PC-3 (cell line): ENCODE results near the gene STAT4. TPM values are rescaled to one million over a fixed set of nuclear protein-coding genes. Genes with fewer than 3 reads are reported as not detected.

ENCODE experiments used
- ATAC-seq: fragments of 200-7000 bp; cut with Tn5 transposase; 2 replicates; pipeline ENCODE4 v1.9.1; 2020; ENCODE audit warnings: mild to moderate bottlenecking, moderate library complexity
- BruUV-seq: library from RNA; stranded (reverse); fragments of 400-500 nt; replicated peaks from 2 replicates; lab custom pipeline; 2021; lab: Mats Ljungman, UMichigan
- CTCF ChIA-PET: fragments of 300-600 bp; sonication (Branson Sonifier 250); formaldehyde crosslinking; loops from one replicate; lab custom pipeline; 2022; ENCODE audit warnings: antibody characterized with exemption; lab: Charles Lee
- POLR2A ChIA-PET: fragments of 300-600 bp; sonication (Branson Sonifier 250); formaldehyde crosslinking; loops from one replicate; lab custom pipeline; 2022; ENCODE audit warnings: antibody characterized with exemption; ENCODE audit not compliant: unreplicated experiment; lab: Charles Lee
- DNase-seq: peaks from one replicate; pipeline ENCODE4 v3.0.0-alpha.2; 2015
- H2AFZ ChIP-seq: fragments of 300-600 bp; sonication (generic); 2 replicates; pipeline ENCODE4 v1.6.0; 2016; ENCODE audit warnings: antibody characterized with exemption, low read length
- H3F3A ChIP-seq: fragments of 300-600 bp; sonication (generic); one replicate; pipeline ENCODE4 v1.6.0; 2017; ENCODE audit warnings: antibody characterized with exemption, low read length, control low read depth, mild to moderate bottlenecking; ENCODE audit not compliant: unreplicated experiment
- H3K27ac ChIP-seq: fragments of 300-600 bp; sonication (generic); 2 replicates; pipeline ENCODE4 v1.5.1; 2016; ENCODE audit warnings: mild to moderate bottlenecking, low read length
- H3K27me3 ChIP-seq: fragments of 300-600 bp; sonication (generic); 2 replicates; pipeline ENCODE4 v1.6.1; 2016; ENCODE audit warnings: low read length, mixed read lengths
- H3K36me3 ChIP-seq: fragments of 300-600 bp; sonication (generic); 2 replicates; pipeline ENCODE4 v1.6.1; 2016; ENCODE audit warnings: low read depth, mixed run types, low read length, mixed read lengths
- H3K4me1 ChIP-seq: fragments of 300-600 bp; sonication (generic); 2 replicates; pipeline ENCODE4 v1.5.1; 2016; ENCODE audit warnings: low read length; ENCODE audit not compliant: insufficient read depth
- H3K4me2 ChIP-seq: fragments of 300-600 bp; sonication (generic); 2 replicates; pipeline ENCODE4 v1.6.0; 2016; ENCODE audit warnings: low read length
- H3K4me3 ChIP-seq: fragments of 300-600 bp; sonication (generic); 2 replicates; pipeline ENCODE4 v1.5.1; 2016; ENCODE audit warnings: mild to moderate bottlenecking, low read length, mixed read lengths
- H3K79me2 ChIP-seq: fragments of 300-600 bp; sonication (generic); 2 replicates; pipeline ENCODE4 v1.6.1; 2017; ENCODE audit warnings: low read length, mixed read lengths
- H3K9ac ChIP-seq: fragments of 300-600 bp; sonication (generic); 2 replicates; pipeline ENCODE4 v1.6.0; 2016; ENCODE audit warnings: mild to moderate bottlenecking, low read length
- H3K9me2 ChIP-seq: fragments of 300-600 bp; sonication (generic); replicated peaks from 2 replicates; pipeline ENCODE4 v1.6.1; 2016; ENCODE audit warnings: mixed run types, low read length, mixed read lengths
- H3K9me3 ChIP-seq: fragments of 300-600 bp; sonication (generic); 2 replicates; pipeline ENCODE4 v1.6.1; 2016; ENCODE audit warnings: low read length, mixed read lengths
- H4K20me1 ChIP-seq: fragments of 300-600 bp; sonication (generic); 2 replicates; pipeline ENCODE4 v1.6.1; 2016; ENCODE audit warnings: low read length, mixed read lengths
- CTCF ChIP-seq: fragments of 300-600 bp; sonication (generic); conservative IDR thresholded peaks from 2 replicates; pipeline ENCODE4 v1.5.1; 2017; ENCODE audit warnings: antibody characterized with exemption, low read depth, mild to moderate bottlenecking, low read length
- EZH2 ChIP-seq: fragments of 300-600 bp; sonication (generic); IDR thresholded peaks from one replicate; pipeline ENCODE4 v1.6.1; 2017; ENCODE audit warnings: antibody characterized with exemption, mild to moderate bottlenecking, low read length; ENCODE audit not compliant: unreplicated experiment
- EZH2phosphoT487 ChIP-seq: fragments of 300-600 bp; sonication (generic); IDR thresholded peaks from 2 replicates; pipeline ENCODE4 v1.6.1; 2018; ENCODE audit warnings: mild to moderate bottlenecking, antibody characterized with exemption, low read length, borderline replicate concordance
- intact Hi-C: fragments of 100-400 bp; cut with micrococcal nuclease; formaldehyde crosslinking; loops from 2 replicates; pipeline ENCODE4 v1.9.0; 2023
- total RNA-seq: library from RNA; depleted of rRNA; stranded (reverse); fragments of >200 nt; gene quantifications from 2 replicates; pipeline ENCODE4 v1.2.3, GENCODE V29; 2014

Gene STAT4
- total RNA-seq, 1 experiment from 2014 or later = 1.6 TPM

DNA sequence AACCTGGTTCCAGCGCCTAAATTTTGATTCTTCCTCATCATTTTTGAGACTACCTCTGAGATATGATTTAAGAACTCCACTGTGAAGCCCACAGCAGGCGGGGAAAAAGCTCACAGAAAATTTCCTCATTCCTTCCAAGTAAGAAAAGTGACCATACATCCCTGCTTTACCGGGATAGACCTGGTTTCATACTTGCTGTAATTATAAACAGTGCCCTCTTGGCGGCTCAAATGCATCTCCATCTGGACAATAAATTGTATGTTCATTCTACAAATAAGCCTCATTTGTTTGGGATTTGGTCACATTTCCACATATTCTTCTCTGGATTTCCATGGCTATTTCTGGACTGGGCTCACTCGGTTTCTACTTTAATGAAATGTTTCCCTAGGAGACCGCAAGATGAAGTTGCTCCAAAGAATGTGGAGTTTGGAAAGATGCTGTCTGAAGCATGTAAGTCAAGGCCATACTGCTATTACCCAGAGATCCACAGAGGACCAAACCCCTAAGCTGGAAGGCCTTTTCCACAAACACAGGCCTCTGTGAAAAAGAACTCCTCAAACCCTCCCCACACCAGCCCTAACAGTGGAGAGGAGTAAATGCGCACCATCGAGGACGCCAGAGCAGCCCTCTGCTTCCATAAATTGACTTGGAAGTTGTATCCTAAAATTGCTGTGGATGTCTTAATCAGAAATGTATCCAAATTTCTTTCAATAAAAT, 150.7 kb downstream of the STAT4 start:
- peaks cover 90% of the 10 kb centered on the region for H3K36me3 ChIP-seq
- TF ChIP-seq EZH2 (no peak), CTCF (no peak), EZH2phosphoT487 (no peak)
- H4K20me1 ChIP-seq = no peaks in the 10 kb centered on the region
- no peaks in the 10 kb centered on the region for H3K27me3 ChIP-seq
- no peaks in the 10 kb centered on the region for H3F3A ChIP-seq
- no peak overlapping the region for H3K27ac ChIP-seq
- no peak for ATAC-seq
- H2AFZ ChIP-seq = no peak overlapping the region
- no peak overlapping the region for H3K4me2 ChIP-seq
- DNase-seq = no peak
- no peaks in the 10 kb centered on the region for H3K79me2 ChIP-seq
- H3K9me3 ChIP-seq = no peaks in the 10 kb centered on the region
- intact Hi-C loops = no loop called here
- ChIA-PET POLR2A (no interaction called here), CTCF (no interaction called here)
- no peak overlapping the region for H3K4me3 ChIP-seq
- H3K9me2 ChIP-seq = no peaks in the 10 kb centered on the region
- H3K9ac ChIP-seq = no peak overlapping the region
- no peaks in the 10 kb centered on the region for H3K4me1 ChIP-seq
- no TSS peak for BruUV-seq

DNA sequence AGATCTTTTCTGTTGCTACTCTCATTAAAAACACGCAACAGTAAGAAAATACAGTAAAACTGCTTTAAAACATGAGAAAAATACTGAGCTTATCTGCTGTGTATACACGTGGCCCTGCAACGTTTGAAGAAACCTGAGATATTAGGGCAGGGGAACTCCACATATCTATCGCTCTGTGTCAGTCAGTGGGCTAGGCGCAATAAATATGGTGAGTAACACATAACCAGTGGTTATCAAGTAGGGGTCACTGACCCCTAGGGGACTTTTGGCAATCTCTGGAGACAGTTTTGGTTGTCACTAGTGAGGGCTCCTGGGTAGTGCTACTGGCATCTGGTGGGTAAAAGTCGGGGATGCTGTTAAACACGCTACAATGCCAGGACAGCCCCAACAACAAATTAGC, 151.7 kb downstream of the STAT4 start:
- no peak overlapping the region for H3K4me3 ChIP-seq
- H3F3A ChIP-seq = no peaks in the 10 kb centered on the region
- DNase-seq (no peak), ATAC-seq (no peak)
- H3K27me3 ChIP-seq = no peaks in the 10 kb centered on the region
- no peaks in the 10 kb centered on the region for H4K20me1 ChIP-seq
- no peak overlapping the region for H3K4me2 ChIP-seq
- no TSS peak for BruUV-seq
- POLR2A ChIA-PET = interaction anchor here (0.6 kb wide), 1 partner anchor 13 kb away, joined by 4 read pairs; no protein-coding TSS in a partner anchor
- intact Hi-C loops = no loop called here
- no peak for TF ChIP-seq CTCF
- no peak for TF ChIP-seq EZH2
- TF ChIP-seq EZH2phosphoT487 = no peak
- H3K9me2 ChIP-seq = no peaks in the 10 kb centered on the region
- no peaks in the 10 kb centered on the region for H3K4me1 ChIP-seq
- CTCF ChIA-PET = no interaction called here
- H3K9me3 ChIP-seq = no peaks in the 10 kb centered on the region
- peaks cover 85% of the 10 kb centered on the region for H3K36me3 ChIP-seq
- no peak overlapping the region for H3K27ac ChIP-seq
- H3K9ac ChIP-seq = no peak overlapping the region
- no peak overlapping the region for H2AFZ ChIP-seq
- H3K79me2 ChIP-seq = no peaks in the 10 kb centered on the region

- Histone ChIP-seq H3K79me2 (no peaks in the 10 kb centered on the region), H3K9me2 (no peaks in the 10 kb centered on the region), H3K36me3 (peaks cover 81% of the 10 kb centered on the region), H4K20me1 (no peaks in the 10 kb centered on the region), H3K9ac (no peak overlapping the region), H3K27me3 (no peaks in the 10 kb centered on the region), H2AFZ (no peak overlapping the region), H3K27ac (no peak overlapping the region), H3K9me3 (no peaks in the 10 kb centered on the region), H3K4me3 (no peak overlapping the region), H3K4me2 (no peak overlapping the region), H3K4me1 (no peaks in the 10 kb centered on the region), H3F3A (no peaks in the 10 kb centered on the region)
- ATAC-seq (no peak), DNase-seq (no peak)
- intact Hi-C loops = no loop called here
- POLR2A ChIA-PET = no interaction called here
- TF ChIP-seq CTCF (no peak), EZH2phosphoT487 (no peak), EZH2 (no peak)
- no TSS peak for BruUV-seq
- CTCF ChIA-PET = no interaction called here
These were observed 153.2 kb downstream of the STAT4 start for GRCh38 chr2:190997526-190998113.
